GM18511 (cell line): ENCODE data around the gene CUBN.

Source experiments
- ATAC-seq: cut with Tn5 transposase; IDR thresholded peaks from one replicate; pipeline ENCODE4 v1.9.1; 2021; ENCODE audit warnings: mild to moderate bottlenecking, moderate library complexity; ENCODE audit not compliant: unreplicated experiment

The CUBN gene

GRCh38 chr10:16803464-16803863 lies 326.1 kb downstream of the CUBN start:
- ATAC-seq: no peak

GRCh38 chr10:16799621-16800020 lies 330.0 kb downstream of the CUBN start:
- peak; percentile 90 for ATAC-seq

GRCh38 chr10:16798571-16798970 lies 331.0 kb downstream of the CUBN start:
- no peak for ATAC-seq

- ATAC-seq: no peak
Observed at GRCh38 chr10:16795410-16796073, 334.1 kb downstream of the CUBN start.

- no peak for ATAC-seq
Observed at GRCh38 chr10:16794005-16794404, 335.6 kb downstream of the CUBN start.

GRCh38 chr10:16792675-16793074 lies 336.9 kb downstream of the CUBN start:
- ATAC-seq: no peak

GRCh38 chr10:16789765-16790164 lies 339.8 kb downstream of the CUBN start:
- no peak for ATAC-seq

- ATAC-seq: no peak
Observed at GRCh38 chr10:16789261-16789660, 340.4 kb downstream of the CUBN start.

- ATAC-seq: no peak
Observed at GRCh38 chr10:16788778-16789177, 340.8 kb downstream of the CUBN start.

GRCh38 chr10:16788125-16788524 lies 341.5 kb downstream of the CUBN start:
- ATAC-seq: peak; percentile 59

GRCh38 chr10:16787361-16787791 lies 342.2 kb downstream of the CUBN start:
- peak; percentile 88 for ATAC-seq

GRCh38 chr10:16780338-16780880 lies 349.2 kb downstream of the CUBN start:
- no peak for ATAC-seq

GRCh38 chr10:16779384-16779915 lies 350.2 kb downstream of the CUBN start:
- ATAC-seq: peak; percentile 90

- peak; percentile 52 for ATAC-seq
Observed at GRCh38 chr10:16777473-16778370, 351.9 kb downstream of the CUBN start.

GRCh38 chr10:16776896-16777295 lies 352.7 kb downstream of the CUBN start:
- ATAC-seq: no peak
